Middle frontal gyrus (tissue), 1 donor: Measurements from ENCODE around the gene PRDM15.

Experiments
- DNase-seq: peaks from one replicate; pipeline ENCODE4 v3.0.0-alpha.2; 2015; ENCODE audit warnings: low spot score; ENCODE audit errors: extremely low spot score

The PRDM15 gene

DNA sequence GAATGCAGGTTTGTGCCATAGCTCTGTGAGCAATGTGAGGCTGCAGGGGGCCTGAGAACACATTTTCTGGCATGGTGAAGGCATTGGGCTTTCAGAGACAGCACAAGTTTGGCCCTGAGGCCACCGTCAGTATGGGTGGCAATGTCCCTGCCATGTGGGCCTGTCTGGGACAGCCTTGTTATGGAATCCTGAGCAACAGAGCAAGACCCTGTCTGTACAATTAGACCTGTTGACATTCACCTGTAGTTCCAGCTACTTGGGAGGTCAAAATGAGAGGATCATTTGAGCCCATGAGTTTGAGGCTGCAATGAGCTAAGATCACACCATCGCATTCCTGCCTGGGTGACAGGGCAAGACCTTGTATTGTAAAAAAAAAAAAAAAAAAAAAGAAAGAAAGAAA lies 35.6 kb downstream of the PRDM15 start:
- no peak for DNase-seq

- no peak for DNase-seq
Measured at GRCh38 chr21:41840880-41841279, 38.3 kb downstream of the PRDM15 start.

DNA sequence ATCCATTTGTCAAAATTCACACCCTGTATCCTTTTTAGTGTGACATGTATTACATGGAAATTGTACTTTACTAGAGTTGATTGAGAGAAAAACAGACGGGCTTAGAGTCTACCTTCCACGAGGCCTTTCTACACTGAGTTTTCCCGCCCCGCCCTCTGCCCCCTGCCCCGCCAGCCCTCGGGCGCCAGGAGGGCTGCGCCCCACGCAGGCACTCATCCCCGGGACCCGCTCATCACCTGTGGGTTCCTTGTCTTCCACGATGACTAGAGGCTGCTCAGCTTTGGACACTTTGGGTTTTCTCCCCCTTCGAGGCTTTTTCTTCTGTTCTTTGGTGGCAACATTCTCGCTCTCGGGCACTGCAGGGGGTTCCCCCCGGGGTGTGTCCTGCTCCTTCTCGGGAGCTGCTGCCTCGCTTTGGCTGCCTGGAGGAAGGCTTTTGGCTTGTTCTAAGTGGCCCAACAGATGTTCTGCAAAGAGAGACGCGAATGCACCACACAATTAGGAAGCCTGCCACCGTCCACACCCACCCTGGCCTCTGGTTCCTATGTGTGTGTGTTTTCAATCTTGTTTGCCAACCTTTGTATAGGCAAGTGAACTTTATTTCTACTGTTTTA lies 39.6 kb downstream of the PRDM15 start:
- DNase-seq: no peak

GRCh38 chr21:41837756-41838297 lies 41.3 kb downstream of the PRDM15 start:
- DNase-seq: no peak

GRCh38 chr21:41836166-41837015 lies 42.8 kb downstream of the PRDM15 start:
- no peak for DNase-seq

DNA sequence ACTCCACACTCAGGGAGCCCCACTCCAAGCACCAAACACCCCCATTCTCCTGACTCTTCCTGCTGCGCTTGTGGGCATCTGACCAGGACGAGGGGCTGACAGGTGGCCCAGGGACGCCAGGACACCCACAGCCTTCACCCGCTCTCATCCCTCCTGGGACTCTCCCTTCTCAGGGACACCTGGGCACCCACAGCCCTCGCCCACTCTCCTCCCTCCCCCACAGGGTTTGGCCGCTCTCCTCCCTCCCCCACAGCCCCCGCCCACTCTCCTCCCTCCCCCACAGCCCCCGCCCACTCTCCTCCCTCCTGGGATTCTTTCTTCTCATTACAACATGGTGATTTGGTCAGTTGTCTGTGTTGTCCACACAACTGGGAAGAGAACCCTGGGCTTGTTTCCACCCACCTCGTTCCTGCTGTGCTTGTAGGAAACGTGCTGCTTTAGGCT lies 43.4 kb downstream of the PRDM15 start:
- no peak for DNase-seq

DNA sequence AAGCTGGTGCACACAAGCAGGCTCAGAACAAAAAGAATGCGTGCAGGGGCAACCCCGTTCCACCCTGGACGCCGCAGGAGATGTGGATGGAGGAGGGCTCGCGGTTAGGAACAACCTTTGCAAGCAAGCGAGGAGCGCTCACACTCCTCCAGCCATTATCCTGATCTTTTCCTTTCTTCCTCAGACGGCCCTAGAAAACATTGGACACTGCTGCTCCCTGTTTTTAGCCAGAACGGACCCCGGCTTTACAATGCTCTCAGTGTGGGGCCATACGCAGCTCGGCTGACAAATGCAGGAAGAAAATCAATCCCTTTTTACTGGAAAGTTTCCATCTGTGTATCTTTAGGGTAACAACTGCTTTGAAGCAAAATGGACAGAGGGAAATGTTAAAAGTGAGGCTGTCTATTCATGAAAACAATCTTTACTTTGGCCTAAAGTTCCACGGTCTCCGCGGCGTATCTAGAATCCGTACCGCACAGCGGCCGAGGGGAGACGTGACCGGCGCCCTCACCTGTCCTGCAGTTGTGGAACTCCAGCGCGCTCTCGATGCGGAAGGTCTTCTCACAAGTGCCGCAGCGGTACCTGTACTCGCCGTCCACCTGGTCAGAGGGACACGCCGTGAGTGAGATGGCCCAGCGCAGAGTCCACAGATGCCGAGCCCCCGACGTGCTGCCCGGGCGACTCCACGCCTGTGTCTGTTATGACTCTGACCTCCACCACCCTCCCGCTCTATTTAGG lies 44.0 kb downstream of the PRDM15 start:
- no peak for DNase-seq

DNA sequence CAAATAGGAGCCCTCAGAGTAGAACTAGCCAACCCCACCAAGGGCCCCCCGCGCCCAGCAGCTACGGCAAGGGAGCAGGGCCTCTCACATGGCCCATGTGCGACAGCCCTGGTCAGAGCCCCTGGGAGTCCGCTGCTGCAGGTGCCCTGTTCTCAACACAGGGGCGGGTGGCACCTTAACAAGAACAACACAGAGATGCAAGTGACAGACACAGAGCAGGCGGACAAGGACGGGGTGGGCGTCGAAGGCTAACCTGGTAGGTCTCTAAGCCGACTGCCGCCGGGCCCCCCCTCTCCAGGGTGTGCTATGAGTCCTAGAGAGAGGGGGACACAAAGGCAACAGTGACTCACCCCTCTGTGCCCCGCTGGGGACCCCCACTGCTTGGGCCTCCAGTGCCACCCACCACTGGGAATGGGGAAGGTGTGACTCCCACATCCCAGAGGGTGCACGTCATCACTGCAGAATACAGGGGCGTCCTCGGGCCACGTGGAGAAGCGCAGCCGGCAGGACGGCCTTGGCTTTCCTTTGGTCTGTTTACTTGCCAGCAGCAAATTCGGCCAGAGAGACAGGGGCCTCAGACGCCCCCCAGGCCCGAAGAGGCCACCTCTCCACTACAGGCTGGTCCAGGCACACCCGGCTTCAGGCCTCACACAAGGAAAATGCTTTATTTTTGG lies 44.8 kb downstream of the PRDM15 start:
- no peak for DNase-seq

GRCh38 chr21:41833497-41834115 lies 45.5 kb downstream of the PRDM15 start:
- no peak for DNase-seq

- DNase-seq: no peak
Measured at GRCh38 chr21:41832596-41833496, 46.3 kb downstream of the PRDM15 start.

GRCh38 chr21:41831866-41832595 lies 47.1 kb downstream of the PRDM15 start:
- DNase-seq: no peak

- DNase-seq: no peak
Measured at GRCh38 chr21:41831453-41831831, 47.7 kb downstream of the PRDM15 start.

DNA sequence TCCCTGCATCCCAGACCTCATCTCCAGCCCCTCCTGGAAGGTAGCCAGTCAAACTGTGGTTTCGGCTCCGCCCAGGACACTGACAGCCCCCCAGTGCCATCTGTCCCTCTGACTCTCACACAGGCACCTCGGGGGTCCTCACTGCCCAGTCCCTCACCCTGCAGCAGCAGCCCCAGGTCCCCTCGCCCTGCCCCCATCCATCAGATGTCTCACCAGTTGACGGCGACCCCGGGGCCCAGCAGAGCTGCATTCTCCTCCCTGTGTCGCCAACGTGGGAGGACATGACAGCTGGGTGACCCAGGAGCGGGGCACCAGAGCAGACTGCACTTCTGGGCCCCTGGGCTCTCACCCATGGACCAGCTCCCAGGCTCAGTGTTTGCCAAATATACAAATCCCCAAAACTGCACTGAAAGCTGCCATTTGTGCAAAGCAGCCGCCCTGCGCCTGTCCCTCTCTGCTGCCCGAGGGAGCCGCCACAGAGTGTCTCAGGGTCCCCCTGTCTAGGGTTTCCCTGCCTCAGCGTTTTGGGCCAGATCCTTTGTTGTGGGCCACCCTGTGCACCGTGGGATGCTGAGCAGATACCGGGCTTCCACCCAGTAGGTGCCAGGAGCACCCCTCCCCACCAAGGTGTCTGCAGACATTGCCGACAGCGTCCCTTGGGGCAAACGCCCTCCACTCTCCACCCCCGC lies 48.2 kb downstream of the PRDM15 start:
- DNase-seq: no peak

- no peak for DNase-seq
Measured at GRCh38 chr21:41830145-41830707, 48.9 kb downstream of the PRDM15 start.

DNA sequence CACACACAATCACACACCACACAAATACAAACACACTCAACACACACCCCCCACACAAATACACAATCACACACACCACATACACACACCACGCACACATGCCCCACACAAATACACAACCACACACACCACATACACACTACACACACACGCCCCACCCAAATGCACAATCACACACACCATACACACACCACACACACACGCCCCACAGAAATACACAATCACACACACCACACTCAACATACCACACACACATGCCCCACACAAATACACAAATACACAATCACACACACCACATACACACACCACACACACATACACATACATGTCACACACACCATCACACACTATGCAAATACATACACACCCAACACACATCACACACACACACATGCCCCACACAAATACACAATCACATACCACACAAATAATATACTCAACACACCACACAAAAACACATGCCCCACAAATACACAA lies 50.2 kb downstream of the PRDM15 start:
- no peak for DNase-seq

- DNase-seq: no peak
Measured at GRCh38 chr21:41827951-41828883, 50.9 kb downstream of the PRDM15 start.

DNA sequence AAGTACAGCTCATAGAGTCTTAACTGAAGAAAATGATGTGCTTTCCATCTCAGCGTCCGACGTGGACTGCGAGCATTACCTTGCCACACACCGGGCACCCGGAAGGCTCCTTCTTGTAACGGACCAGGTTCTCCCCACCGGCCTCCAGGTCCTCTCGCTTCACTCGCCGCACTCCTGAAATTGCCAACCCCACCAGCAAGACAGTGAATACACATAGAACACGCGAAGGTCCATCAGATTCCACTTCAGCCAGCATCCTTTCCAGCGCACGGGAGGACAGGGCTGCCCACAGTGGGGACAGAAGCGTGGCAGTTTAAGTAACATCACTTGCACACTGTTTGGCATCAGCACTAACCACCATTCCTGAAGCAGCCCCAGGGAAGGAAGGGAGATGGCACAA lies 53.3 kb downstream of the PRDM15 start:
- DNase-seq: no peak
